ENCODE data around the gene ADAMTS12.

The ADAMTS12 gene

DNA sequence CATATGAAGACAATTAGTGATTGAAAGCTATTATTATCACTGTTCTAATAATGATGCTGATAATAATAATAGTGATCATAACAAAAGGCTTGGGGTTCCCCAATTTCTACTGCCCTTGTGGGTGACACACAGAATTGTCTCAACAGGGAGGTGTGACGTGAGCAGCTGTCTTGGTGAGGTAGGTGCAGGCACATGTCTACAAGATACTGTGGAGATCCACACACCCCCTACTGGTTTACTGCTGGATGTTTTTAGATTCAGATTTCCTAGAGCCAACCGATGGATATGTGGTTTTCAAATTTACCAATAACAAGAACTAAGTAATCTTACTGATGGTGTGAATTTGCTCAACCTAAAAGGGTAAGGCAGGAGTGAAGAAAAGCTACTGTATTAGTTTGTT lies 312.0 kb downstream of the ADAMTS12 start:
- TF ChIP-seq, protein P1, sequence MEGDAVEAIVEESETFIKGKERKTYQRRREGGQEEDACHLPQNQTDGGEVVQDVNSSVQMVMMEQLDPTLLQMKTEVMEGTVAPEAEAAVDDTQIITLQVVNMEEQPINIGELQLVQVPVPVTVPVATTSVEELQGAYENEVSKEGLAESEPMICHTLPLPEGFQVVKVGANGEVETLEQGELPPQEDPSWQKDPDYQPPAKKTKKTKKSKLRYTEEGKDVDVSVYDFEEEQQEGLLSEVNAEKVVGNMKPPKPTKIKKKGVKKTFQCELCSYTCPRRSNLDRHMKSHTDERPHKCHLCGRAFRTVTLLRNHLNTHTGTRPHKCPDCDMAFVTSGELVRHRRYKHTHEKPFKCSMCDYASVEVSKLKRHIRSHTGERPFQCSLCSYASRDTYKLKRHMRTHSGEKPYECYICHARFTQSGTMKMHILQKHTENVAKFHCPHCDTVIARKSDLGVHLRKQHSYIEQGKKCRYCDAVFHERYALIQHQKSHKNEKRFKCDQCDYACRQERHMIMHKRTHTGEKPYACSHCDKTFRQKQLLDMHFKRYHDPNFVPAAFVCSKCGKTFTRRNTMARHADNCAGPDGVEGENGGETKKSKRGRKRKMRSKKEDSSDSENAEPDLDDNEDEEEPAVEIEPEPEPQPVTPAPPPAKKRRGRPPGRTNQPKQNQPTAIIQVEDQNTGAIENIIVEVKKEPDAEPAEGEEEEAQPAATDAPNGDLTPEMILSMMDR (conservative IDR thresholded peaks at IDR 0.05; ENCODE audit: control insufficient read depth, insufficient read depth, low read depth, low read length): peak; percentile 1
- no peak overlapping the region for H3K4me3 ChIP-seq (ENCODE audit: control insufficient read depth, low read depth, low read length)
- DNase-seq (ENCODE audit: low read depth): no peak

DNA sequence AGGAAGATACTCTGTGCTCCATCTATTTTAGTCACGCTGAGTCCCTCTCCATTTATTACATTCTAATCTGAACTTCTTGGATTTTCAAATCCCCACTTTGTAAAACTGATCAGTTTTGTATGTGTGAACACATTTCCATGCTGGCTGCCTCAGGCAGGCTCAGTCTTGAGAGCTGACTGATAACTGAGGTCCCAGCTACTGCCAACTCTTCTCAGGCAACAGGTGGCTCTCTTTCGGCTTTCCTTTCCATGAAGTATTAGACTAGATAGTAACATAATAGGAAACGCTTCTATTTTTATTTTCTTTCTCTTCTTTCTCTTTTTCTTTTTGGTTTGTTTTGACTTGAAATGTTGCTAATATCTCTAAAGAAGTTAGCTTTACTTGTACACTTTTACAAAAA lies 312.6 kb downstream of the ADAMTS12 start:
- TF ChIP-seq, protein P1 (conservative IDR thresholded peaks at IDR 0.05; ENCODE audit: control insufficient read depth, insufficient read depth, low read depth, low read length): no peak
- H3K4me3 ChIP-seq (ENCODE audit: control insufficient read depth, low read depth, low read length): no peak overlapping the region
- no peak for DNase-seq (ENCODE audit: low read depth)

DNA sequence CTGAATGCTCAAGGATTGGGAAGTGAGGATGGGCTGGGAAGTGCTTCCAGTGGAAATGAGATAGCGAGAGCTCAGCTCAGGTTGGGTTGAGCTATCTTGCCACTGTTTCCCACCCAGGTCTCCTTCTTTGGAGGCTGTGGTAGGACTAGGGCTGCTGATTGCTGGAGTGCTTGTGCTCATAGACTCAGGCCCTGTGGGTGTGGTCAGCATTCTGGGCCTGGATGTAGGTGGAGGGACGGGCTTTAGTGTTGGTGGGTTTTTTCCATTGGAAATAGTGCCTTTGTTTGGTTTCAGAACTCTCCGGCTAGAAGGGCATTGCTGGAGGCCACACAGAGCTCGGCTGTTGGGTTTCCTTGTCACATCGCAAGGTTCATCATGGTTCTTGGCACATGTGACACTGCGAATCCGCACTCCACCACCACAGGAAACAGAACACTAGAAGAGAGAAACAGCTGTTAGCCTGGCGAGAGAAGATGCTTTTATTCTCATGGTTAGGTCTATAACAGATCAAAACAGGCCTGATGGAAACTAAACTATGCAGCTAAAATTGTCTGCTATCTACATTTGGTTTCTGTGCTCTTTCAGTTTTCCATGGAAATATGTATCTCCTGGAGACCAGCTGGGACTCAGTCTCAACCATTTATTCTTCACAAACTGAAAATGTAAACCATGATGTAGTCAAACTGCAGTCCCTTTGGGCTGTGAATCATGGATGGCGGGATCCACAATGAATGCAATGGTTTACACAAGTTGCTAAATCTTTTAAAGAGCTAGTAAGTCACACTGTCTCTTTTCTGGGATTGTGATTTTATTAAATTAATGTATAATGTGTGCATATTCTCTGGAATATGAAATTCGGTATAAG lies 314.8 kb downstream of the ADAMTS12 start:
- TF ChIP-seq, protein P1 (conservative IDR thresholded peaks at IDR 0.05; ENCODE audit: control insufficient read depth, insufficient read depth, low read depth, low read length): no peak

DNA sequence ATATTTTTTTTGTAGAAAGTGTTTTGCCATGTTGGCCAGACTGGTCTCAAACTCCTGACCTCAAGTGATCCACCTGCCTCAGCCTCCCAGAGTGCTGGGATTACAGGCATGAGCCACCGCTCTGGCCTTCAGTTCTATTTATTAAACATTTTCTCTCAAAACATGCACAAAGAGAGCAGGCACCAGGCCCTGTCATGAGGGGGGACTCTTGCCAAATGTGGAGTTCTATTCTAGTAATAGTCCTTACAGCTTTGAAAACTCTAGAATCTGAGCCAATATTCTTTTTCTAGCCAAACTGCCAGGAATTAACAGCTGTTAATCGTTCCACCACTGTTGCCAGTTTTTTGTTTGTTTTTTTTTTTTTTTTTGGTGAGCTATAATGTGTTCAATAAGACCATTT lies 326.5 kb downstream of the ADAMTS12 start:
- H3K4me3 ChIP-seq (ENCODE audit: control insufficient read depth, low read depth, low read length): no peak overlapping the region
- no peak for DNase-seq (ENCODE audit: low read depth)
- TF ChIP-seq, protein P1 (conservative IDR thresholded peaks at IDR 0.05; ENCODE audit: control insufficient read depth, insufficient read depth, low read depth, low read length): no peak

More for the DNA sequence above, 314.8 kb downstream of the ADAMTS12 start:
- DNase-seq (ENCODE audit: low read depth): no peak
- no peak overlapping the region for H3K4me3 ChIP-seq (ENCODE audit: control insufficient read depth, low read depth, low read length)

DNA sequence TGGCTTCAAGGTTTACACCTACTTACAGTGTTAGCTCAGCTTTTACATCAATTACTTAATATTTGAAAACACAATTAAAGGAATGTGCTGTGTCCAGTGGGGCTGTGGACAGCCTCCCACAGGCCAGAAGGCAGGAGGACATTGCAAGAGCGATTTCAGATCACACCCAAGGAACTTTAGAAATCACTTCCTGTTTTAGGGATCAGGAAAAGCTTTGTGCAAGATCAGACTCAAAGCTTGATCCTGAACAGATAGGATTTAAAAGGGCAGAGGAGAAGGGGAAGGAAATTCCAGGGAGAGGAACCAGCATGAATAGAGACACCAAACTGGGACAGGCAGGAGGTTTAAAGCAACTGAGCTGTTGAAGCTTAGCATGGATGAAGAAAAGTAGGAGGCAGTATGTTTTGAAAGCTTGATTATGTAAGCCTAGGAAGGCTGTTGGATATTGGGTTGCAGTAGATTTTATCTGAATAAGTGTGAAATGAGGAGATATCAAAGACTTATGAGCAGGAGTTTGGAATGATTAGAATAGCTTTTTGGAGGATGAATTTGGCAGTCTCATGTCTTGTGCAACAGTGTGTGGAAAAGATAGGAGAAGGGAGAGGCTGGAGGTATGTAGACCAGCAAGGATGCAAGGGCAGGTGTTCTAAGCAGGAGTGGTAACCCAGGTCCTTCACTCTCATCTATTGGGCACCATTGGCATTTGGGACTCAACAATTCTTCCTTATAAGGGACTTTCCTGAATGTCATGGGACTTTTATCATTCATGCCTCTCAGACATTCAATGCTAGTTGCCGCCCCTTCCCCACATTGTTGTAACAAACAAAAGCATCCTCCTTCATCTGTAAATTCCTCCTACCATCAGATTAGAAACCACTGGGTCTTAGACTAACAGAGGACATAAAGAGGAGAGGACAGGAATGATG lies 327.5 kb downstream of the ADAMTS12 start:
- TF ChIP-seq, protein P1 (conservative IDR thresholded peaks at IDR 0.05; ENCODE audit: control insufficient read depth, insufficient read depth, low read depth, low read length): no peak

DNA sequence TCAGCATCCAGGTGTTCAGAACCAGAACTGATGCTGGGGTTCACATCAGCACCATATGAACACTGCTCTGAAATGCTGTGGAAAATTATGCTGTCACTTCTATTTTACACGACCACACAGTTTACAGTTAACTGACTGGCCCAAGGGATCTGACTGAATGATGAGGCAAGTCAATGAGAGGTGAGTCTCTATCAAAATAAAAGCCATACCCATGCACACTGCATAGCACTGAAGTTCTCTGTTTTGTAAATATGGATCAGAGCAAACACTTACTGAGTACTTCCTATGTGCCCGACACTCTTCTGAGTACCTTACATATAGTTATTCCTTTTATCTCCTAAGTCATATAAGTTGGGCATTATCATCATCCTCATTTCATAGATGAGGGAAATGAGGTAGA lies 328.3 kb downstream of the ADAMTS12 start:
- TF ChIP-seq, protein P1 (conservative IDR thresholded peaks at IDR 0.05; ENCODE audit: control insufficient read depth, insufficient read depth, low read depth, low read length): no peak
- H3K4me3 ChIP-seq (ENCODE audit: control insufficient read depth, low read depth, low read length): no peak overlapping the region
- DNase-seq (ENCODE audit: low read depth): no peak

More for the DNA sequence above, 327.5 kb downstream of the ADAMTS12 start:
- H3K4me3 ChIP-seq (ENCODE audit: control insufficient read depth, low read depth, low read length): no peak overlapping the region
- no peak for DNase-seq (ENCODE audit: low read depth)

Measured in fibroblast of mammary gland (primary cell).